Immature natural killer cell (primary cell): Measurements from ENCODE around the gene MGST2. TPM values are rescaled to one million over a fixed set of nuclear protein-coding genes. Genes with fewer than 3 reads are reported as not detected.
A peak's percentile ranks its signal among the peaks of the same experiment; 100 is the strongest.

ENCODE experiments used
- DNase-seq, 3 donors: peaks; one replicate each; pipeline ENCODE4 v3.0.0; 2022; ENCODE audit warnings: mixed read lengths in 1 of 3
- H3K27ac Mint-ChIP-seq, 6 donors: one replicate each; pipeline ENCODE4 v1.8.0; 2020; ENCODE audit warnings: mixed read lengths in 6 of 6, mild to moderate bottlenecking in 5 of 6, inconsistent platforms in 4 of 6, moderate library complexity in 3 of 6
- H3K27me3 Mint-ChIP-seq, 3 donors: one replicate each; pipeline ENCODE4 v1.8.0; 2020 to 2021; ENCODE audit warnings: low read depth in 3 of 3, mild to moderate bottlenecking in 3 of 3, mixed read lengths in 3 of 3, moderate library complexity in 3 of 3, inconsistent platforms in 1 of 3
- H3K36me3 Mint-ChIP-seq, 3 donors: one replicate each; pipeline ENCODE4 v1.8.0; 2020; ENCODE audit warnings: mixed read lengths in 3 of 3, inconsistent platforms in 2 of 3, mild to moderate bottlenecking in 2 of 3
- H3K4me1 Mint-ChIP-seq, 2 donors: one replicate each; pipeline ENCODE4 v1.8.0; 2020; ENCODE audit warnings: inconsistent platforms in 2 of 2, mild to moderate bottlenecking in 2 of 2, mixed read lengths in 2 of 2, moderate library complexity in 1 of 2
- H3K4me3 Mint-ChIP-seq, 5 donors: one replicate each; pipeline ENCODE4 v1.8.0; 2020; ENCODE audit warnings: mild to moderate bottlenecking in 5 of 5, mixed read lengths in 5 of 5, inconsistent platforms in 3 of 5, moderate library complexity in 3 of 5
- H3K9me3 Mint-ChIP-seq, 6 donors: one replicate each; pipeline ENCODE4 v1.8.0; 2020; ENCODE audit warnings: mild to moderate bottlenecking in 6 of 6, mixed read lengths in 6 of 6, inconsistent platforms in 4 of 6, moderate library complexity in 3 of 6
- polyA plus RNA-seq, 3 donors: library from polyadenylated mRNA; unstranded; fragments of 300-500 nt; fragmentation: Illumina TruSeq; gene quantifications; one replicate each; pipeline ENCODE4 v1.2.3, GENCODE V29; 2021

MGST2 gene
- polyA plus RNA-seq, 3 donors from 2014 or later: 53.9 to 70.1 (median 56.7) TPM

DNA sequence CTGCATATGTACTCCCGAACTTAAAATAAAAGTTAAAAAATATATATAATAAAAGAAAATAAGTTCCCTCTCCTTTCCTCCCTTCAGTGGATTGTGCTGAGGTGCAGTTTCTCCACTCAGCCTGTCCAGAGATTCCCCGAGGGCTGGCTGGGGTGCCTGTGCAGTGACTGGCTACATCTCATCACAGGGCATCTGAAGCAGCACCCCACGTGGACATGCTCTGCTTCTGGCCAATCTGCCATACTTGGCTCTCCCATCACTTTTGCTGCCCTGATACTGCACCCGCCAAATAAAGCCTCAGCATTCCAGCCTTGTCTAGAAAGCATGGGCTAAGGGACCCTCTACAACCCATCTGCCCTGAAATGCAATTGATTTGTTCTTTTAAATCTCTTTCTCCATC is 11.1 kb upstream of the MGST2 start:
- DNase-seq: no peak
- H3K4me3 Mint-ChIP-seq: no peak overlapping the region
- no peaks in the 10 kb centered on the region for H3K36me3 Mint-ChIP-seq
- H3K27me3 Mint-ChIP-seq: peaks cover 3 to 9% (median 6%) of the 10 kb centered on the region in 3 donors
- H3K27ac Mint-ChIP-seq: no peak overlapping the region
- H3K4me1 Mint-ChIP-seq: peaks cover 4 to 6% of the 10 kb centered on the region in 2 donors
- H3K9me3 Mint-ChIP-seq: no peaks in the 10 kb centered on the region

DNA sequence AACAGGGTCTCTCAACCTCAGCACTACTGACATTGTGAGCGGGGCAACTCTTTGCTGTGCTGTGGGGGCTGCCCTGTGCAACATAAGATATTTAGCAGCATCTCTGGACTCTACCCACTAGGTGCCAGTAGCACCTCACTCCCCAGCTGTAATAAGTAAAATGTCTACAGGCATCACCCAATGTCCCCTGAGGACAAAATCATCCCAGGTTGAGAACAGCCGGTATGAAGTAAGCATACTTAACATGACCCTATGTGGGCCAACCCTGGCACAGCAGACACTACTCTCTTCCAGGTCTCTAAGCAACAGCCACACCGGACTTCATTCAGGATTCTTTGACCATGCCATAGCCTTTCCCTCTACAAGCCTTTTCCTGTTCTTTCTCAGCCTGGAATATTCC is 10.5 kb upstream of the MGST2 start:
- H3K4me1 Mint-ChIP-seq: peaks cover 4 to 6% of the 10 kb centered on the region in 2 donors
- no peak overlapping the region for H3K27ac Mint-ChIP-seq
- H3K27me3 Mint-ChIP-seq: peaks cover 3 to 11% (median 6%) of the 10 kb centered on the region in 3 donors
- no peak overlapping the region for H3K4me3 Mint-ChIP-seq
- H3K36me3 Mint-ChIP-seq: no peaks in the 10 kb centered on the region
- DNase-seq: no peak
- H3K9me3 Mint-ChIP-seq: no peaks in the 10 kb centered on the region

DNA sequence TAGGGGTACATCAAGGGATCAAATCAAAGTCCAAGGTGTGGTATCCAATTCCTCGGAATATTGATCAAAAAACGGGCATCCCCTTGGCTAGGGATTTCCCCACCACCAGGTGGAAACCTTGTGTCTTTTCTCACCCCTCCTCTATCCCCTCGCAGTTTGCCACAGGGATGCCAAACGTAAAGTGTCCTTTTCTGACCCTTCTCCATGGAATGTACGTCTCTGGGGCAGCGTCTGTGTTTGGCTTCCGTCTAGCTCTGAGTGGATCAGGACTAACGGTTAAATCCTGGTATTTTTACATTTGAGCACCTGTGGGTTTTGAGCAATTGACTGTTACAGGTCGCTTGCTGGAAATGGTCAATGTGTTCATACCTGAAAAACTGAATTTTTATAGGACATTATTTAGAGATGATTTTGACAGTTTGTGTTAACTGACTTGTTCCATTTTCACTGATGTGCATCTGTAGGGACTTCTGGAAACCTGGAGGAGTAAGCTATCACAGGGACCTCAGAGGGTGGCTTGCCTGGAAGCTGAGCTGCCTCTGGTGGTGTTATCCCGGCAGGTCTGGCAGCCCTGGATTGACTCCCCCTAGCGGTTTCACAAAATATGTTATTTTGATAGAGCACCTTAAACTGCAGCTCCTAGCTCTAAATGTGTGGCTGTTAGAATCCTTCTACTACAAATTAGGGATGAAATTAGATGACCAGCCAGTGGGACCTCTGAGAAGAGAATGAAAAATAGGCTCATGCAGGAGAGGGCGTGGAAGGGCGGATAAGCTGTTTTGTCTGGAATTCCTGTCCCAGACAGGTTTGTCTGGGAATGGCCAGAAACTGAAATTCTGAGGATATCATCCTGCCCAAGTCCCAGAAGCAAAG is 8.8 kb upstream of the MGST2 start:
- Mint-ChIP-seq H3K27ac (no peak overlapping the region), H3K27me3 (peaks cover 3 to 8% (median 6%) of the 10 kb centered on the region in 3 donors), H3K4me1 (peaks cover under 1 to 1% of the 10 kb centered on the region in 2 donors), H3K36me3 (peaks cover 0 to 3% (median 0%) of the 10 kb centered on the region in 3 donors), H3K4me3 (no peak overlapping the region), H3K9me3 (no peaks in the 10 kb centered on the region)
- peak; percentile 40 to 49 (median 45) for DNase-seq

DNA sequence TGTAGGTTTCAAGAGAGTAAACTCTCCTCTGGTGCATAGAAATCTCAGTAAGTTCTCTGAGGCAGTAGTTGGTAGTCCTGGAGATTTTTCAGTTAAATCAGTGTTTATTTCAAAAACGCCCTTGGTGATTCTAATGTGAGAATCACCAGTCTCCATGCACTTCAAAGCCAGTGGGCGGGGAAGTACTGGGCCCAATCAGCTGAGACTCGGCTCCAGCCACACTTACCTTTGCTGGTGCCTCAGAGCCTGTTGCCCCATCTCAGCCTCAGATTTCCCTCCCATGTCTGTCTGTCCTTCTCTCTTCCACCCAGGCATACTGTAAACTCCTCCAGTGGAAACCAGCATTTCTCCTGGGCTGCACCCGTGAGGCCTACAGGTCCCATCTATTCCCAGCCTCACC is 7.4 kb upstream of the MGST2 start:
- DNase-seq: no peak
- no peak overlapping the region for H3K4me3 Mint-ChIP-seq
- H3K36me3 Mint-ChIP-seq: peaks cover 0 to 3% (median 0%) of the 10 kb centered on the region in 3 donors
- peaks cover 3 to 8% (median 4%) of the 10 kb centered on the region in 3 donors for H3K27me3 Mint-ChIP-seq
- H3K27ac Mint-ChIP-seq: no peak overlapping the region
- H3K4me1 Mint-ChIP-seq: peaks cover 0 to 1% of the 10 kb centered on the region in 2 donors
- no peaks in the 10 kb centered on the region for H3K9me3 Mint-ChIP-seq

DNA sequence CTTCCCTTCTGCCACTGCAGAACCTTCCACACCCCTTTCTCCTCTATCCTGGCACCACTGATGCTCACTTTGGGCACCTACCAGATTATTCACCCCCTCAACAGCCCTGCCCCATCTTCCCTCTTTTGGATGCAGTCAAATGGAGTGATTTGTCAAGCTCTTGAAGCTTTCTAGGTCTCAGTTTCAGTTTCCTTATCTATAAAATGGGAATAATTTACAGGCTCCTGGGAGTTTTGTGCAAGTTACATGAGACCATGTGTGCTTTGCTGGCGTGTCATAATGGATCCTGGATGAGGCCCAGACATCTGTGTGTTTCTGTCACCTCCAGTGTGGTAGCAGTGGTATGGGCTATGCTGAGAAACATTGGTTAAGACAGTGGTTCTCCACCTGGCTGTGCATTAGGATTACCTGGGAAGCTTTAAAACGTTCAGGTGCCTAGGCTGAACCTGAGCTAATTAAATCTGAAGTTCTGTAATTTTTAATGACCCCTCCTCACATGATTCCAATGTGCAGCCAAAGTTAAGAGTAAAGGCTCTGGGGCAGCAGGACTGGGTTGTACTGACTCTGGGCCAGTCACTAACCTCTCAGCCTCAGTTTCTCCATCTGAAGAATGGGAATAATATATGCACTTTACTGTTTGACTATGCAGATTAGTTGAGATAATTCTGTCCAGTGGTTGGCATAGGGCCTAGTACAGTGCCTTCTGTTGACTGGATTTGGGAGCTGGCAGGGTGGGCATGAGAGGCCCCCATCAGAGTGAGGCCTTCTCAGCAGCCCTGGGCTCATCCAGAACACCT is 6.8 kb upstream of the MGST2 start:
- no peaks in the 10 kb centered on the region for H3K9me3 Mint-ChIP-seq
- H3K4me3 Mint-ChIP-seq: no peak overlapping the region
- DNase-seq: no peak
- H3K4me1 Mint-ChIP-seq: peaks cover 0 to 1% of the 10 kb centered on the region in 2 donors
- peaks cover 0 to 3% (median 0%) of the 10 kb centered on the region in 3 donors for H3K36me3 Mint-ChIP-seq
- peaks cover 3 to 8% (median 3%) of the 10 kb centered on the region in 3 donors for H3K27me3 Mint-ChIP-seq
- no peak overlapping the region for H3K27ac Mint-ChIP-seq

DNA sequence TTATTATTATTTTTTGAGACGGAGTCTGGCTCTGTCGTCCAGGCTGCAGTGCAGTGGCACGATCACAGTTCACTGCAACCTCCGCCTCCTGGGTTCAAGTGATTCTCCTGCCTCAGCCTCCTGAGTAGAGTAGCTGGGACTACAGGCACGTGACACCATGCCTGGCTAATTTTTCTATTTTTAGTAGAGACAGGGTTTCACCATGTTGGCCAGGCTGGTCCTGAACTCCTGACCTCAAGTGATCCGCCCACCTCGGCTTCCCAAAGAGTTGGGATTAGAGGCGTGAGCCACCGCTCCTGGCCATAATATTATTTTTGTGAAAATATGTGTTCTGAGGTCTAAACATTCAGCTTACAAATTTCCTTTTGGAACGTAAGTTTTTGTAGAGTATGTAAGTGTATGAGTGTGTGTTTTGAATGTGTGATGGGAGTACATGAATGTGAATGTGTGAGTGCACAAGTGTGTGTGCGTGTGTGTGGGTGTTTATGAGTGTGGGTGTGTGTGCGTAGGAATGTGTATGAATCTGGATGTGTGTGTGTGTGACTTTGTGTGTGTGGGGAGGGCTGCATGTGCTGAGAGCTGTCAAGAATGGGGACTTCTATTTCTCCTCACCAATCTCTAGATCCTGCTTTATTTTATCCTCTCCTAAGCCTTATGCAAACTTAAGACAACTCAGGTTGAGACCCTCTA is 5.7 kb upstream of the MGST2 start:
- no peak overlapping the region for H3K27ac Mint-ChIP-seq
- H3K9me3 Mint-ChIP-seq: no peaks in the 10 kb centered on the region
- no peak overlapping the region for H3K4me3 Mint-ChIP-seq
- peaks cover 0 to 1% of the 10 kb centered on the region in 2 donors for H3K4me1 Mint-ChIP-seq
- peaks cover 3 to 7% (median 3%) of the 10 kb centered on the region in 3 donors for H3K27me3 Mint-ChIP-seq
- peaks cover 0 to 3% (median 0%) of the 10 kb centered on the region in 3 donors for H3K36me3 Mint-ChIP-seq
- no peak for DNase-seq

DNA sequence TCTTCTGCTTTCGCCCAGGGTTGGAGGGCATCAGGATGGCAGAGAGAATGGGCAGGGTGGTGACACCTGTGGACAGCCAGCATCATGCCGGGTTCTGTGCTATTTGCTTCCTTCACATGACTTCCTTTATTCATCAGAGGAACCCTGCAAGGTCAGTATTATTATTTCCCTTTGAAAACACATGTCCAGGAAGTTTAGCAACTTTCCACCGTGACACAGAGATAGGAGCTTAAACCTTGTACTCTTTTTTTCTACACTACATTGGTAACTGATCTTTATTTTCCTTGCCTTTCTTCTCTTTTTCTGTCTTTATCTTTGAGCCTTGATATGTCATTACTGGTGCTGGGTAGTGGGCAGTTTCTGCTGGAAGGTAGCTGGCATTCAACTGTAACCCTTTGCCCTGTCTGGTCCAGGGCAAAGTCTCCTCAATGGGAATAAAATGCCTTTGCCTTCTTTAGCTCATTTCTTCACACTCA is 5.0 kb upstream of the MGST2 start:
- no peaks in the 10 kb centered on the region for H3K9me3 Mint-ChIP-seq
- H3K27me3 Mint-ChIP-seq: peaks cover 3% of the 10 kb centered on the region in 3 donors
- no peak for DNase-seq
- H3K4me1 Mint-ChIP-seq: peaks cover 6 to 7% of the 10 kb centered on the region in 2 donors
- H3K4me3 Mint-ChIP-seq: no peak overlapping the region
- peaks cover 0 to 3% (median 0%) of the 10 kb centered on the region in 3 donors for H3K36me3 Mint-ChIP-seq
- no peak overlapping the region for H3K27ac Mint-ChIP-seq

DNA sequence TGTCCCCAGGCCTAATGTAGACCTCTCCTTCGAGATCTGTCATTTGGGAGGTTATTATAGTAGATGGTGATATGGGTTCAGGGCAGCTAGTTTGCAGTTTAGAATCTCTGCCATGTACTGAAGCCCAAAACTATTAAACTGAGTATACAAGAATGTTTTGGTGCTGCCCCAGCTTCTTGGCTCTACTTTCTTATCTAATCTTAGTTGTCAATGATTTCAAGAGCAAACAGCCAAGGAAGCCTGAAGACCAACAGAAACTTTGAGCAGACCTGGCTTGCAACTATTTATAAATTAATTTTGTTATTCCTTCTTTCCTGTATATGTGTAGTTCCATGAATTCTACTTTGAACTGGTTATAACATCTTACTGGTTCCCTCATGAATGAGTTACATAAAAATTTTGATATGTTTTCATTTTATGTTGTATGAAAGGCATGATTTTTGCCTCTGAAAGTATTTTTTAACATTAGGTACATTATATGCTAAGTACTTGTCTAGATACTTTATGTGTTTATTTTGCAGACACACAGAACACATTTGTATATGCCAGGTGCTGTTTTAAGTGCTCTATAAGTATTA is 2.0 kb upstream of the MGST2 start:
- no peak overlapping the region for H3K27ac Mint-ChIP-seq
- H3K4me3 Mint-ChIP-seq: no peak overlapping the region
- H3K36me3 Mint-ChIP-seq: peaks cover 0 to 3% (median 0%) of the 10 kb centered on the region in 3 donors

DNA sequence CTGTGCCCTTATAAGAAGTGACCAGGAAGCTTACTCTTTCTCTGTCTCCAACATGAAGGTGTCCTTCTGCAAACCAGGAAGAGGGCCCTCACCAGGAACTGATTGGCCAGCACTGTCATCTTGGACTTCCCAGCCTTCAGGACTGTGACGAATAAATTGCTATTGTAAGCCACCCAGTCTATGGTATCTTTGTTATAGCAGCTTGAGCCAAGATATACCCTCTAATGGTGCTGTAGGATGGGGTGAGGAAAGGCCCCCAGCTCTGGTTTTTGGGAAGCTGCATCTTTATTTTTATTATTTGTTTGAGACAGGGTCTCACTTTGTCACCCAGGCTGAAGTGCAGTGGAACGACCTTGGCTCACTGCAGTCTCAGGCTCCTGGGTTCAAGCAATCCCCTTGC is 1.2 kb upstream of the MGST2 start:
- Mint-ChIP-seq H3K4me1 (peaks cover 30 to 39% of the 10 kb centered on the region in 2 donors), H3K27me3 (peaks cover 0 to 4% (median 2%) of the 10 kb centered on the region in 3 donors), H3K27ac (peak overlapping the region in 1 of 6 donors; percentile 22), H3K4me3 (peak overlapping the region in 4 of 5 donors; percentile 20 to 45 (median 42)), H3K9me3 (no peaks in the 10 kb centered on the region), H3K36me3 (peaks cover 0 to 3% (median 0%) of the 10 kb centered on the region in 3 donors)
- no peak for DNase-seq

More for the DNA sequence above, 2.0 kb upstream of the MGST2 start:
- no peak for DNase-seq
- H3K4me1 Mint-ChIP-seq: peaks cover 28 to 34% of the 10 kb centered on the region in 2 donors
- peaks cover 0 to 4% (median 2%) of the 10 kb centered on the region in 3 donors for H3K27me3 Mint-ChIP-seq
- H3K9me3 Mint-ChIP-seq: no peaks in the 10 kb centered on the region

DNA sequence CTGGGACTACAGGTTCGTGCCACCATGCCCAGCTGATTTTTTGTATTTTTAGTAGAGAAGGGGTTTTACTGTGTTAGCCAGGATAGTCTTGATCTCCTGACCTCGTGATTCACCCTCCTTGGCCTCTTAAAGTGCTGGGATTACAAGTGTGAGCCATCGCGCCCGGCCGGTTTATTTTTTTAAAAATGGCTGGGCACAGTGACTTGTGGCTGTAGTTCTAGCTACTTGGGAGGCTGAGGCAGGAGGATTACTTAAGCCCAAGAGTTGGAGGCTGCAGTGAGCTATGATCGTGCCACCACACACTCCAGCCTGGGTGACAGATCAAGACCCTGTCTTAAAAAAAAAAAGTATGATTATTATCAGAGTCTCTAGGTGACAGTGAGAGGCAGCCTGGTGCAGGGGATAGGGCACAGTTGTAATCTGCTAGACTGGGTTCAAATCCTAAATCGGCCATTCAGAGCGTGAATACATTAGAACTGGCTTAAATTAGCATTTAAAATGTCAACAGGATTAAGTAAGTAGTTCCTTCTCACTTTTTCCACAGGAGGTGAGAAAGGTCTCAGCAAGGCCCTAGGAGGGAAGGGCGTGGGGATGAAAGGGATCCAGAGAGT is 435 bp upstream of the MGST2 start:
- DNase-seq: no peak
- Mint-ChIP-seq H3K4me1 (peaks cover 34 to 46% of the 10 kb centered on the region in 2 donors), H3K27me3 (peaks cover 0 to 4% (median 0%) of the 10 kb centered on the region in 3 donors), H3K36me3 (peaks cover 0 to 3% (median 0%) of the 10 kb centered on the region in 3 donors), H3K4me3 (peak overlapping the region; percentile 97 to 100 (median 98)), H3K27ac (peak overlapping the region; percentile 85 to 97 (median 89)), H3K9me3 (no peaks in the 10 kb centered on the region)

DNA sequence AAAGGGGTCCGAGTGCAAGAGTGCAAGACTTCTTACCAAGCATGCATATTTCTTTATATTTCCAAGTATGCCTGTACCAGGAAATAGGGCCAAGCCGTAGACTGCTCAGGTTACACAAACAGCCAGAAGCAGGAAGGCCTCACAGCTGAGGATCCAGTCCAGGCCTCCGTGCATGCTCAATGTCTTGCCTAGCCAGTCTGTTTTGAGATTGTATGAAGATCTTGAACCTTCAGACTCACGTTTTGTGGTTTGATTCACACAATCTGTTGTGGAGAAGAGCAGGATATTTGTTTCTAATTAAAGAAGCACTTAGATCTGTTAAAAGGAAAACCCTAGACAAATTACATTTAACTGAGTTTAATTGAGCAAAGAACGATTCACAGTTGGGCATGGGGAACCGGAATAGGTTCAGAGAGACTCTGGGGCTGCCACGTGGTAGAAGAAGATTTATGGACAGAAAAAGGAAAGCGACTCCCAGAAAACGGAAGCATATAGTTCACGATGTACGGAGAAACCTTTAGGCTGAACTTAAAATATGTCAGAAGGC is 1.2 kb downstream of the MGST2 start:
- Mint-ChIP-seq H3K9me3 (no peaks in the 10 kb centered on the region), H3K36me3 (no peaks in the 10 kb centered on the region), H3K4me3 (peak overlapping the region; percentile 97 to 100 (median 98)), H3K27ac (peak overlapping the region; percentile 59 to 97 (median 88)), H3K27me3 (peaks cover 0 to 4% (median 0%) of the 10 kb centered on the region in 3 donors), H3K4me1 (peaks cover 34 to 47% of the 10 kb centered on the region in 2 donors)
- peak in 1 of 3 donors; percentile 5 for DNase-seq

DNA sequence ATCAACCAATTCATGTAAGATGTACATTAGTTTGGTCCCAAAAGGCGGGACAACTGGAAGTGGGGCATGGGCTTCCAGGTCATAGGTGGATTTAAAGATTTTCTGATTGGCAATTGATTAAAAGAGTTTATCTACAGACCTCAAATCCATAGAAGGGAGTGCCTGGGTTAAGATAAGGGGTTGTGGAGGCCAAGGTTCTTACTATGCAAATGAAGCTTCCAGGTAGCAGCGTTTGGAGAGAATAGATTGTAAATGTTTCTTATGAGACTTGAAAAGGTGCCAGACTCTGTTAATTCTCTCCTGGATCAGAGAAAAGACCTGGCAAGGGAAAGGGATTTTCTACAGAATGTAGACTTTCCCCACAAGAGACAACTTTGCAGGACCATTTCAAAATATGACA is 2.4 kb downstream of the MGST2 start:
- Mint-ChIP-seq H3K27me3 (peaks cover 0 to 4% (median 0%) of the 10 kb centered on the region in 3 donors), H3K4me1 (peaks cover 34 to 47% of the 10 kb centered on the region in 2 donors), H3K36me3 (peaks cover 0 to 4% (median 0%) of the 10 kb centered on the region in 3 donors), H3K27ac (peak overlapping the region in 2 of 6 donors; percentile 32 to 36), H3K4me3 (peak overlapping the region in 2 of 5 donors; percentile 13 to 21), H3K9me3 (no peaks in the 10 kb centered on the region)
- DNase-seq: no peak
